ENCODE data around the gene ST6GALNAC6.

The ST6GALNAC6 gene, protein sequence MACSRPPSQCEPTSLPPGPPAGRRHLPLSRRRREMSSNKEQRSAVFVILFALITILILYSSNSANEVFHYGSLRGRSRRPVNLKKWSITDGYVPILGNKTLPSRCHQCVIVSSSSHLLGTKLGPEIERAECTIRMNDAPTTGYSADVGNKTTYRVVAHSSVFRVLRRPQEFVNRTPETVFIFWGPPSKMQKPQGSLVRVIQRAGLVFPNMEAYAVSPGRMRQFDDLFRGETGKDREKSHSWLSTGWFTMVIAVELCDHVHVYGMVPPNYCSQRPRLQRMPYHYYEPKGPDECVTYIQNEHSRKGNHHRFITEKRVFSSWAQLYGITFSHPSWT

DNA sequence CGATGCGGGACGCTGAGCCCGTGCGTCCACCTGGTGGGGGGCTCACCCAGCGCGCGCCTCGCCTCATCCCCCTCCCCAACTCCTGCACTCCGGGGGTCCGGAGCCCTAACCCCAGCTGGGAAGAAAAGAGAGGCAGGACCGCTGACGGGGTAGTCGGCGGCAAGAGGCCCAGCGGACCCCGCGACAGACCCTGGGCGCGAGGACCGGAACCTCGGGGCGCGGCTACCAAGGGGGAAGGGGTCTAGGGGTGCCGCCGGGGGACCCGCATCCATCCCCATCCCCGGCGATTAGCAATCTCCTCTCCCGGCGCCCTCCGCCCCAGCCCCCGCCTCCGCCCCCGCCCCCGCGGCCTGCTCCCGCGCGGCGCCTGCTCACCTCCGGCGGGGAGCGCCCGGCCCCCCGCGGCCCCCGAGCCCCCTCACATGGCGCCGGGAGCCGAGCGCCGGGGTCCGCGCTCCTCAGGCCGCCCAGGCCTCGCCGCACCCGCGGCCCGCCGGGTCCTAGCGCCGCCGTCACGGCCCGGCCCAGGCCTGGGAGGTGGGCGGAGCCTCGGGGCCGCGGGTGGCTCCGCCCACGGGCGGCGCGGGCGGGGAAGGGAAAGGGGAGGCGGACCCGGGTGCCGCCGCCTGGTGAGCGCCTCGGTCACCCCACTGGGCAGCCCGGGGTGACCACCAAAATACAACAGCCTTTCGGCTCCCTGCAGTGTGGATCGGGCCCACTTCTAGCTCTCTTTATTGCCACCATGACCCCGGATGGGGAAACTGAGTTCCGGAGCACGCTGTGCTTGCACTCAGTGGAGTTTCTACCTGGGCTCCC, at the start of gene ST6GALNAC6:
TSS of gene ST6GALNAC6 (minus strand) at position 476 of the 816 bp plus-strand sequence. CDS start 1,622 bp downstream, outside the sequence.
- FAIRE-seq: no peak
- peak; percentile 94 for DNase-seq (ENCODE audit: low spot score)

DNA sequence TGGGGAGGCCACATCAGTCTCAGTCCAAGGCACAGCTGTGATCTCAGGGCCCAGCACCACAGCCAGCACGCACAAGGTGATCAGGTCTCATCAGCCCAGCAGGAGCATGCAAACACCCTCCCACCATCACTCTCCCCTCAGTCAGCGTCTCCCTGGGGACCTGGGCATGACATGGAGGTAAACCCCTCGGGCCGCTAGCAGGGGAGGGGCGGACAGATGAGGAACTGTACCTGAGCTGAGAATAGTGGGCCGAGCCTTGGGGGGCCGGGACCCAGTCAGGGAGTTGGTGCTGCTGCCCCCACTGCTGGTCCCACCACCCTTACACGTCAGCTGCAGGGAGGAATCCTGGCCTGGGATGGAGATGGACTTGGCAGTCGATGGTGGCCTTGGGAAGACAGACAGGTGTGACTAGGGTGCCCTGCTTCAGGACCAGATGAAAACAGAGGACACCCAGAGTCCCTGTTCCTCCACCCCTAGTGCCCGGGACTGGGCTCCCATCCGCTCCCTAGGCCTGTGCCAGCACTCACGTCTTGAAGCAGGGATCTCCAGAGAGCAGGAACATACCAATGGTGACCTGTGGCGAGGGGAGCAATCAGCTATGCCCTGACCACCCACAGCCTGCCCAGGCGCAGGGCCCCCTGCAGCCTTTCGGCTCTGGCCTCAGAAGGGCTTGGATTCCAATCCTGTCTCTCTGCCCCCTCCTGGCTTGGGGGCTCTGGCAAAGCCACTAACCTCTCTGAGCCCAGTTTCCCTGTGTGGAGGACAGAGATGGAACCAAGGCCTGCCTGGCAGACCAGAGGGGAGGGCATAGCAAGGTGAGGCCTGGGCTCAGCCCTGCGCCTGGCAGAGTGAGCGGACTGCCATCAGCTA, 48.7 kb upstream of the ST6GALNAC6 start:
- DNase-seq (ENCODE audit: low spot score) (no peak), FAIRE-seq (no peak)

DNA sequence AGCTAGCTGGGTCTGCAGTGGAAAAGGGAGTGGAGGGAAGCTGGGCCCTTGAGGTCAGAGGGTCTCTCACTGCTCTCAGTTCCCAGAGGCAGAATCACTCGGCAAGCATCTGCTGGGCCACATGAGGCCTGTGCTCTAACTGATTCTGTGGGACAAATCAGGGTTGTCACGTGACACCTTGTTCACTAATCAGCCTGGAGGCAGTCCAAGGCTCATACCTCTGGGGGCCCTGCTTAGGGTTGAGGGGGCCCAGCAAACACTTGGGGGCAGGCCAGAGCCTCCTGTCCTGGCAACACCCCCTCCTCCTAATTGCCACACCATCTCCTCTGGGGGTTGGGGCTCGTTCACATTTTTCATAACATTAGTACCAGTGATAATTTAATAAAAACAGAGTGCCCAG, 47.3 kb upstream of the ST6GALNAC6 start:
- no peak for FAIRE-seq
- DNase-seq (ENCODE audit: low spot score): no peak

DNA sequence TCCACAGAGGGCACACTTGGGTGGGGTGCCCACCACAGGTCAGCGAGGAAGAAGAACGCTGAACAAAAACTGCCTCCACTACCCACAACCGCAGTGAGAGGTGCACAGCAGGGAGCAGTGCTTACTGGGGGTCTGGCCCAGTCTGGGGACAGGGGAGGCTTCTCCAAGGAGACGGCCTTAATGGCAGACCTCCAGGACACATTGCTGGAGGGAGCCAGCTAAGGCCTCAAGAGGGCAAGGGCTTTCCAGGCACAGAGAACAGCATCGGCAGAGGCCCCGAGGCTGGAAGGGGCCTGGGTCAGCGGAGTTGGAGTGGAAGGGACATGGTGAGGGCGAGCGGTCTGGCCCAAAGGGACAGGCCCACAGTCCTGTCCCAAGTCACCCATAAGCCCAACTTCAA, 46.5 kb upstream of the ST6GALNAC6 start:
- FAIRE-seq: no peak

DNA sequence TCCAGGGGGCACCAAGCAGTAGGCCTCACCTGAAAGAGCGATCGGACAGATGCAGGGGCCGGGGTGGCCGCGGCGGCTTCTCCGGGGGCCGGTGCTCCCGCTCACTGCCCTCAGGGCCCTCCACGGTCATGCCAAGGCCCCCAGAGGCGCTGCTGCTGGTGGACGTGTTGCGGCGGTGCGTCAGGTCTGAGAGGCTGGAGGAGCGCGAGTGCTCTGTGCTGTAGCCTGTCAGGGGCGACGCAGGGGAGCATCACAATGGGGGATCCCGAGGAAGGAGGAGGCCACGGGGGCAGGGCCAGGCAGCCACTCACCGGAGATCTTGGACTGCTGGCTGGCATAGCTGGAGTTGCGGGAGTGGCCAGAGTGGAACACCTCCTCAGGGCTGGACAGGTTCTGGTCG, 45.9 kb upstream of the ST6GALNAC6 start:
- no peak for FAIRE-seq
- DNase-seq (ENCODE audit: low spot score): no peak

More for the DNA sequence above, 46.5 kb upstream of the ST6GALNAC6 start:
- DNase-seq (ENCODE audit: low spot score): no peak

DNA sequence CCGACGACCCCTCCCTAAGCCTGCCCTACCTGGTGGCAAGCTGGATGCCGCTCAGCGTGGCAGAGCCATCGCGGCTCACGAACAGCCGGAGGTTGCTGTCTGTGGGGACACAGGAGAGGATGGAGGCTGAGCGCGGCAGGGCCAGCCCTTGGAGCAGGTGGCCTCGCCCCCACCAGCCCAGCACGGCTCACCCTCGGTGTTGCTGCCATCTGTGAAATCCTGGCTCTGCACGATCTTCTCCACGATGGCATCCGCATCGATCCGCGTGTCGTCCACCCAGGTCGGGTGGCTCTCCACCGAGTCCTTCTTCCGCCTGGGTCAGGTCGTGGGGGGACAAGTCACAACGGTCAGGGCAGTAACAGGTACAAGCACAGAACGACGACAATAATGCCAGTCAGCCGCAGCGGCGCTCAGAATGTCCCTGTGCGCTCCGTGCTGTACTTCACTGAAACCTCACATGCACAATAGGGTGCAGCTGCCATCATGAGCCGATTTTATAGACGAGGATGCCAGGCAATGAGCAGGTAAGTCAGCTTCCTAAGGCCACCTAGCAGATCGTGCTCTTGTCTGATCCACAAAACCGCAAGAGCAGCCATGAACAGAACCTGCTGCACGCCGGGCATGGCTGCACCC, 45.3 kb upstream of the ST6GALNAC6 start:
- DNase-seq (ENCODE audit: low spot score) (no peak), FAIRE-seq (no peak)

DNA sequence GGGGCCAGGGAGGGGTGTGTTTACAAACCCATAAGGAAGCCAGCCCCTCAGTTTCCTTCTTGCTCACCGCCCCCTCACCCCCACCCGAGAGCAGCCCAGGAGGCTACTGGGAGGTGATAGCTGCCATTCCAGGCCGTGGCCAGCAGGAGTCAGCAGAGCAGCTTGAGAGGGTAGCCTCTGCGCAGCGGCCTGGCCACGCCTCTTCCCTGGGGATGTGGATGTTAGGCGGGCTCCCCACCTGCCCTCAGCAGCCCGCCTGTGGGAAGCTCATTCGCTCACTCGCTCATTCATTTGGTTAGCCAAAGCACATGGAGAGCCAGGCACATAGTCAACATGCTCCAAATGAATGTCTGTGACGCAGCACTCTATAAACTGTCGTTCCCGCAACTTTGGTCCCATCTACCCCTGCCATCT, 44.3 kb upstream of the ST6GALNAC6 start:
- peak; percentile 74 for DNase-seq (ENCODE audit: low spot score)

DNA sequence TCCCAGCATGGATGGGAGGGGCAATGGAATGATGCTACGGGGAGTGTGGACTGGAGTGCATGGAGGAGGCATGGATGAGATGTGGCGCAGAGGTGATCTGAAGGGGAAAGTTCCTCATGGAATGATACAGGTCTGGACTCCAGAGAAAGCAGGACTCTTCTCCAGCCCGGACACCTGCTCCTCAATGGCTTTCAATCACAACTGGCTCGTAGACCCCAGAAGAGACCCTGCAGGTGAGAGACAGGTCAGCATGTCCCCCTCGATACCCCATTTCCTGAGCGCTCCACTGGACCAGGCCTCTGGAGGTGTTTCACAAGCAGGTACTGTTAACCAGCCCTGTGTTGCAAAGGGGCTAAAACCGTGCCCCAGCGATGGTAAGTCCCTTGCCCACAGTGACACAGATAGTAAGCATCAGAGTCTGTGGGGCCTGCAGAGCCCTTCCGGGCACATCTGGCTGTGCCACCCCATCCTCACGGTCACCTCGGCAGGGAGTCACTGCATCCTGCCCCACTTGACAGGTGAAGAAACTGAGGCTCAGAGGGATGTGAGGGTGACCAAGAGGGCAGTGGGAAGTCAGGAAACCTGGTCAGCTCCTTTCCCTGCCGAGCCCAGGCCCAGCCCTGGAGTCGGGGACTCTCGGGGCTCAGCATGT, 43.7 kb upstream of the ST6GALNAC6 start:
- no peak for FAIRE-seq
- no peak for DNase-seq (ENCODE audit: low spot score)

More for the DNA sequence above, 44.3 kb upstream of the ST6GALNAC6 start:
- FAIRE-seq: no peak

DNA sequence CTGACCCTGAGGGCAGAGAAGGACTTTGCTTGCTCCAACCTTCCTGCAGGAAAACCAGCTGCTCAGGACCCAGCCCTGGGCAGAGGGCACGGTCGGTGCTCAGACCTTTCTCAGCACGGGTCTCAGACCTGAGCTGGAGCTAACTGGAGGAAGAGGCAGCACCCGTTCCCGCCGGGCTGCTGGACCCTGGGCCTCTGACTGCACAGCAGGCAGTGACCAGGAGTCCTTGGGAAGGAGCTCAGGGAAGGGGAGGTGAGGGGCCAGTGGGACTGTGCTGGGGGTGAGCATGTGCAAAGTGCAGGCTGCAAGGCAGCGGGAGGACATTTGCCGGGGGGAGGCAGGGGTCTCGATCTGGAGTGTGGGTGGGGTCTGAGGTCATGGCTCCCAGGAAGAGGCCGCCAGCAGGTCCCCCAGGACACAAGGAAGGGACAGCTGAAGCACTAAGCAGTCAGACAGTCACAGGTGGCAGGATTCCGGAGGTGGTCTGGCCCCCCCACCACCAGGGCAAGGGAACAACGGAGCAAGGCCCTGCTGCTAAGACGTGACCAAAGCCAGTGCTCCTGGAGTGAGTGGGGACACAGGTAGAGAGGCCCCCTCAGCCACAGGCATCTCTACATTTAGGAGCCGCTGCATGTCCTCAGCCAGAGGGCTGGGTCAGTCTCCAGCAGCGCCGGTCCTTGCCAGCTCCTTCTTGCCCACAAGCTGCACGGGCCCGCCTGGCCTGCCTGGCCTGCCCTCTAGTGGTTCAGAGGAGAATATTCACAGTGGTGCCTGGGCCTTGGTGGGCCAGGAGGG, 43.0 kb upstream of the ST6GALNAC6 start:
- peak; percentile 65 for DNase-seq (ENCODE audit: low spot score)
- FAIRE-seq: no peak

DNA sequence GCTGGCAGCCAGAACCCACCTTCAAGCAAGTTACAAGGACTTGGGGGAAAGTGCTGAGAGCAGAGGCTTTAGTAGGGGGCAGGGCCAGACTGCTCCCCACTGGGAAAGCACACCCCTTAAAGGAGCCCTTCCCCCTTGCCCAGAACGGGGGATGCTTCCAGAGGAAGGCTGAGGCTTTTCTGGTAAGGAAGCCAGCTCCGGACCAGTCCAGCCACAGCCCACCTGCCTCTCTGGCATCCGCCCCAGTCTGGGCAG, 42.5 kb upstream of the ST6GALNAC6 start:
- FAIRE-seq: no peak

DNA sequence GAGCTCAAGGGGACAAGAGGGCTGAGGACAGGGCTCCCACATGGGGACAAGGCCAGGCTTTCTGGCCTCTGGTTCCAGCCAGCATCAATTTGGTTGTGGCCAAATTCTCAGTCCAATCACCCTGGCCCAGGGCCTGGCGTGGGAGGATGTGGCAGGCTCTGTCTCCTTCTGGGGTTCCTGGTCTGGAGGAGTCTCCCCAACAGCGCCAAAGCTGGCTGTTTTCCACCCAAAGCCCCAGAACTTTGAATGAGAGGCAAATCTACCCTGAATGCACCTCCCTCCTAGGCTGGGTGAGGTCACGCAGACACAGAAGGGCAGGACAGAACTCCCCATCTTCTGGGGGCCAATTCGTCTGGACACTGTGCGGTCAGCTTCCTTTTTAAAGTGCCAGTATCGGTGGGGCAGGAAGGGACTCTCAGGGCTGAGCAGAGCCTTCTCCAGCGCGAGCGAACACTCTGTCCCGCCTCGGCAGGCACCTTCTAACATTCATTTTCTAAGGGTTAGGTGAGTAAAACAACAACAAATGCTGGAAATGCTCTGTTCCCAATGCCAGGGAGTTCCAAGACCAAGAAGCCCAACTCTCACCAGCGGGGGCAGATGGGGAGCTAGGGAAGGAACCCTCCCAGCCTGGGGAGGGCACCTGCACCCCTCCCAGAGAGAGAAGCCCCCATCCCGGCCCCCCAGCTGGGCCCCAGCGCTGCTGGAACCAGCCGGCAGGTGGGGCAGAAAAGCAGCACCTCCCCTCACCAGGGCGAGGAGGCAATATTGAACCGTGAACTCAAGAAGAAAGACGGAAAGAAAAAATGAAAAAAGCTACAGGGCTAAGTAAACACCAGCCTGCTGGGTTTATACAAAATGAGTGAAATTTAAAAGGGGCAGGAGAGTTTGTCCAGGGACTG, 41.9 kb upstream of the ST6GALNAC6 start:
- no peak for FAIRE-seq

More for the DNA sequence above, 42.5 kb upstream of the ST6GALNAC6 start:
- DNase-seq (ENCODE audit: low spot score): no peak

DNA sequence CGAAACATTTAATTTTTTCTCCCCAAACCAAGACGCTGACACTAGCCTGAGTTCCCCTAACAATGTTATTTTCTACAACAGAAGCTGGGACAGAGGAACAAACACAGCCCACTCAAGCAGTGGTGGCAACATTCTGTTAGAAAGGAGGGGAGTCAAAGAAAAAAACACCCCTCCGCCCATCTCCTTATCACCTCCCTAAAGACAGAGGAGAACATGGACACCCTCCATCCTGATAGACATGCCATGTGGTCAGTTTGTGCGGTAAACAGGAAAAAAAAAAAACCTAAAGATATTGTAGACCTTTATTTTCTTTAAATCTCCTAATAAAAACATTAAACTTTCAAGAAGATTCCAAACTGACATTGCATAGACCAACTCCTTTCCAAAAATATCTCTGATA, 41.2 kb upstream of the ST6GALNAC6 start:
- FAIRE-seq (no peak), DNase-seq (ENCODE audit: low spot score) (no peak)

More for the DNA sequence above, 41.9 kb upstream of the ST6GALNAC6 start:
- DNase-seq (ENCODE audit: low spot score): no peak

DNA sequence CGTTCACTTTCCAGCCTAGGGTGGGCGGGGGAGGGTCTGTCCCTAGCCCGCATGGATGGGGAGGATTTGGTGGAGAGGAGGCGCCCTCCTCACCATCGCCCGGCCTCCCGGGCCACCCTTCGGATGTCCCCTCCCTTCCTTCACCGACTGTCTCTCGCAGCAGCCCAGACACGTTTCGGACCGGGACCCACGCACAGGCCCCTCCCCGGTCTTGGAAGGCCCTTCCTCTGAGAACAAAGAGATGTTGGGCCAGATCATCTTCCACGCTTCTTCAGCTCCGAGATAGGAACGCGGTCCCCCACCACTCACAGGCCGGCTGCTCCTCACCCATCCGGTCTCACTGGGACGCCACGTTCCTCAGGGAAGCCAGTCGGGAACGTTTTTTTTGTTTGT, 38.9 kb upstream of the ST6GALNAC6 start:
- DNase-seq (ENCODE audit: low spot score) (no peak), FAIRE-seq (no peak)

DNA sequence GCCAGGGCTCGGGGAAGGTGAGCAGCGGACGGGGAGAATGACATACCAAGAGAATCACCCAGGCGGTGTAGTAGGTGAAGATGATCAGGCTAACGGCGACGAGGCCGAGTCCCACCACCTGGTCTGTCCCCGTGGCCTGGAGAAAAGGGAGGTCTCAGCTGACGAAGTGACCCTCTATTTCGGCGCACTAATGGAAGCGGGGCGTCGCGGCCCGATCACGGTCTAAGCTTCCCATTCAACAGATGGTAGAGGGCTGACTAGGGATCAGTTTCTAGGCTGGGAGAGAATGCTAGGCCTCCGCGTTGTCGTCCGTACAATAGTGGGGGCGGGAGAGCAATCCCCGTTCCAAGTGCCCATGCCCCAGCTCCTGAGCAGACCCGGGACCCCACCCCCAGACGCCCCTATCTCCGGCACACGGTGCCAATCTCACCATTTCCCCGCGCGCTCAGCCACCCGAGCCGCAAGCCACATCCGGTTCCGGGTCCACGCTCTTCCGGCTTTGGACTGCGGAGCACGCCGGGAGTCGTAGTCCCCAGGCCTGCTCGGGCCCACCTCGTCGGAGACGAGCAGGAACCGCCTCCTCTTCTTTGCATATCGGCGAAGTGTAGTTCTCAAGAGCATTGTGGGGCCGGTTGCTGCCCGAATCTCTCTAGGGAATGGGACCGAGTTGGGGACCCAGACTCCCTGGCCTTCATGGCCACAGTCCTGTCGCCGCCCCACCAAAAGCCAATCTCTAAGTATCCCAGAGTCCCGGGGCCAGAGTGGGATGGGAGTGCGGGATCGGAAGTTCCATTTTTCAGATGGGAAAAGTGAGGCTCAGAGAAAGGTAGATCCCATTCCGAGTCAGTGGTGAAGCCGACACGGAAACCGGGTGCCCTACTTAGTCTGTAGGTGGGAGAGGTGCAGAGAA, 38.2 kb upstream of the ST6GALNAC6 start, which contains the start of gene DPM2:
TSS of gene DPM2 (minus strand) at position 467 of the 910 bp plus-strand sequence. CDS start at position 433, 34 bp downstream.
- DNase-seq (ENCODE audit: low spot score) (peak; percentile 89), FAIRE-seq (no peak)

DNA sequence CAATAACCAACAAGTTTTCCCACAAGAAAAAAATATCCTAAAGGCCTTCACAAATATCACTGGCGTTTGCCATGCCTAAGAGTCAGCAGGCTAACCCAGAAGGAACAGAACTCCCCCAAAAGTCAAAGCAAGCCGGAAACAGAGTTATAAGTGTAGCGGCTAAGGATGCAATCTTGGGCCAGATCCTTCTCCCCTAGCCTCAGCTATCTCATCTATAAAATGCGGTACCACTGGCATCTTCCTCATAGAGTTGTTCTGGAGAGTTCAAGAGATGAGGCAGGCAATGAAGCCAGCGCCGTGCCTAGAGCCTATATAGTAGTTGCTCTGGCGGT, 37.6 kb upstream of the ST6GALNAC6 start:
- FAIRE-seq (no peak), DNase-seq (ENCODE audit: low spot score) (no peak)

DNA sequence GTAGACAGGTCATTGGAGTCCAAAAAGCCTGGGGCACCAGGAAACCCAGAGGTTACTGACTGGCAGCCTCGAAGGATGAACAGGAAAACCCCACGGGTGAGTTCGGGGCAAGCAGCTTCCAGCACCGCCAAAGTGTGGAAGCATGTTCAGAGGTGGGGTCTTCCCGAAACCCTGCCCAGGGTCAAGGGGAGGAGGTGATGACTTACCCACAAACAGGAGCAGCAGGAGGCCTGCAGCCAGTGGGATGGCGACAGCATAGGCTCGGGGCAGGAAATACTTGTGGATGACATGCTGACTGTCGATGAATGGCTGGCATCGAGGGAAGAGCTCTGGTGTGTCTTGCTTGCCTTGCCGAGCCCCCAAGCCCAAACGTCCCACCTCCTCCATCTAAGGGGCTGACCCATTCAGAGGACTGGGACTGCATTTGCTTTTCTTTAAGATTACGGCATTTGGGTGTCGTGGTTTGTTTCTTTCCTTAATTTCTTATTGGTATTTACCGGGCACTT, 37.0 kb upstream of the ST6GALNAC6 start:
- DNase-seq (ENCODE audit: low spot score) (no peak), FAIRE-seq (no peak)

DNA sequence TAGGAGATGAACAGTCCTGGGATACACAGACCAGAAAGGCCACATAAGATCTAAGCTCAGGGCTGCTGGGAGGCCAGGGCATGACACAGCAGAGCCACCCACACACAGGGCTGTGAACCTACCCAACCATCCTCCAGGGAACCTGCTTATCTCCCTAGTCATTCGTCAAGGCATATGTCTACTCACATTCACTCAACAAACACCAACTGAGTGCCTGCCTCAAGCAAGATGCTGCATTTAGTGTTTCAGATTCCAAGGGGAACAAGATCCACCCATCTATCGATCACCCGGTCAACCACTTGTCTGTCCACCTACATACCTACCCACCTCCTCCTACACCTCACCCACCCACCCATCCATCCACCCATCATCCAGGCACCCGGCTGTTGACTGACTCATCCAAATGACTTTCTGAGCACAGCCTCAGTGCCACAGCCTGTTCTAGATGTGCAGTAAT, 36.4 kb upstream of the ST6GALNAC6 start:
- DNase-seq (ENCODE audit: low spot score): no peak
- no peak for FAIRE-seq

DNA sequence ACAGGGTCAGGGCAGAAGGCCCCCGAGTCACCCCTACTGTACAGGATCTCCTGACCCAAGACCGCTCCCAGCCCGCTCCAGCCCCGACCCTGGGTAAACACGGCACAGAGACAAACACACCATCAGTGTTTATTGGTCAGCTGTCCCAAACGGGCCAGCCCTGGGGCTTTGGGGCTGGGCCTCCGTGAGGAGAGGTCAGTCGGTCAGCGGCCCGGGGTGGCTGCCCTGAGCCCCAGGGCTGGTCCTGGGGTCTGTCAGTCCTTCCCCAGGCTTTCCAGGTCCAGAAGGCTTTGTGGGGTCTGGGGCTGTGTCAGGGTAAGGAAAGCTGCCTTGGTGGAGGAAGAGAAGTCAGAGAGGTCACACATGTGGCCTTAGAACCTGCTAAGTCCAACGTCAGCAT, 35.6 kb upstream of the ST6GALNAC6 start:
- DNase-seq (ENCODE audit: low spot score): no peak
- FAIRE-seq: no peak
